Measurements from ENCODE around the gene CUX1.

DNA sequence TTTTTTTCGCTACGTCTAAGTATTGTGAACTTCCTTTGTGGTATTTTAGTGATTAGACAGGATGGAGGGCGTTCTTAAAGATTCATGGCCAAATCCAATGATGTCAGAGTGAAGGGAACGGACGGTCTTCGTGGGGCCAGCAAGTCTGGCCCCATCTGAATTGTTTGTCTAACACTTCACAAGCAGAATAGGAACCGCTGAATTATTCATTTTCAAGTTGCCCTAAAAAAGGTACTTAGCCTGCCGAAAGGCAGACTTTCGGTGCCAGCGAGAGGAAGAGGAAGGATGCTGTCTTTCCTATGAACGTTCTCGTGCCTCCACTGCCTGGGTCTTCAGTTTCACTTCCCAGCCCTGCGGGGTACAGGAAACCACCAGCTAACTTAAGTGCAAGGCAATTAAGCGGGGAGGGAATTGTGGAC, 323.5 kb downstream of the CUX1 start:
- TF ChIP-seq, protein P1, sequence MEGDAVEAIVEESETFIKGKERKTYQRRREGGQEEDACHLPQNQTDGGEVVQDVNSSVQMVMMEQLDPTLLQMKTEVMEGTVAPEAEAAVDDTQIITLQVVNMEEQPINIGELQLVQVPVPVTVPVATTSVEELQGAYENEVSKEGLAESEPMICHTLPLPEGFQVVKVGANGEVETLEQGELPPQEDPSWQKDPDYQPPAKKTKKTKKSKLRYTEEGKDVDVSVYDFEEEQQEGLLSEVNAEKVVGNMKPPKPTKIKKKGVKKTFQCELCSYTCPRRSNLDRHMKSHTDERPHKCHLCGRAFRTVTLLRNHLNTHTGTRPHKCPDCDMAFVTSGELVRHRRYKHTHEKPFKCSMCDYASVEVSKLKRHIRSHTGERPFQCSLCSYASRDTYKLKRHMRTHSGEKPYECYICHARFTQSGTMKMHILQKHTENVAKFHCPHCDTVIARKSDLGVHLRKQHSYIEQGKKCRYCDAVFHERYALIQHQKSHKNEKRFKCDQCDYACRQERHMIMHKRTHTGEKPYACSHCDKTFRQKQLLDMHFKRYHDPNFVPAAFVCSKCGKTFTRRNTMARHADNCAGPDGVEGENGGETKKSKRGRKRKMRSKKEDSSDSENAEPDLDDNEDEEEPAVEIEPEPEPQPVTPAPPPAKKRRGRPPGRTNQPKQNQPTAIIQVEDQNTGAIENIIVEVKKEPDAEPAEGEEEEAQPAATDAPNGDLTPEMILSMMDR (IDR thresholded peaks at IDR 0.05), result no peak
- no peak for TF ChIP-seq EZH2 (IDR thresholded peaks at IDR 0.05)

All from neural progenitor cell (in vitro differentiated cells).